ENCODE measurements around the gene PBX1. TPM values are rescaled to one million over a fixed set of nuclear protein-coding genes. Genes with fewer than 3 reads are reported as not detected.

The PBX1 gene
- total RNA-seq, 1 experiment from 2014 or later, result 84.8 TPM

DNA sequence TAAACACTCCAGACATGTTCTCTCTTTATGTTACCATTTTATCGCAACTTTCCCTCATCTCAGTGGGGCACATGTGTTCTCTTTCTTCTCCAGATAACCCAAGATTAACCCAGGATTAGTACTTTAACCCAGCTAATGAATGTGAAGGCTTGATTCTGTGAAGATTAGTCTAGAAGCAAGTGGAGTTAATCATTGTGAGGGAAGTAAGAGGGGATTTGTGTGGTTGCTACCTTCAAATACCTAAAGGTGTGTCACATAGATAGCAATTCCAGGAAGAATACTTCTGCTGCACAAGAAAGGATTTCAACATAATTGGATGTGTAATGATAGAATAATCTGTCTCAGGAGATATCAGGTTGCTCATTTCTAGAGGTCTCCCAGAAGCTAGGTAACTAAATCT, 327.1 kb downstream of the PBX1 start:
- no peak for DNase-seq (ENCODE audit: extremely low read depth, low read depth)

DNA sequence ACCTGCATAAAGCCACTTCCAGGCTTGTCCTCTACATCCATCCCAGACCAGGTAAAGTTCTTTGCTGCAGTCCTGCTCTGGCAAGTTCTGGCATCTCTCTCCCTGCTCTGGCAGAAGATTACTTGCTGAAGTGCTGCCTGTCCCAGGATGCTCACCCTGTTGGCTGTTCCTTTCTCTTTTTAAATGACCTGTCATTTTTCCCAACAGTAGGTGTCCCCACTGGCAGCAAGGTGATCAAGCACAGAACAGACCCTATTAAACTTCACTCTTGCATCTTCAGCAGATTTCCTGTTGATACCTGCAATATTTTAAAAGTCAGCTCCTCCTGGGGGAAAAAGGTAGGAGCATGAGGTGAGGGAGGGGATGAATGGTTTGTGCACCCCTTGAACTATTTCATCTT, 332.6 kb downstream of the PBX1 start:
- no peak for DNase-seq (ENCODE audit: extremely low read depth, low read depth)

DNA sequence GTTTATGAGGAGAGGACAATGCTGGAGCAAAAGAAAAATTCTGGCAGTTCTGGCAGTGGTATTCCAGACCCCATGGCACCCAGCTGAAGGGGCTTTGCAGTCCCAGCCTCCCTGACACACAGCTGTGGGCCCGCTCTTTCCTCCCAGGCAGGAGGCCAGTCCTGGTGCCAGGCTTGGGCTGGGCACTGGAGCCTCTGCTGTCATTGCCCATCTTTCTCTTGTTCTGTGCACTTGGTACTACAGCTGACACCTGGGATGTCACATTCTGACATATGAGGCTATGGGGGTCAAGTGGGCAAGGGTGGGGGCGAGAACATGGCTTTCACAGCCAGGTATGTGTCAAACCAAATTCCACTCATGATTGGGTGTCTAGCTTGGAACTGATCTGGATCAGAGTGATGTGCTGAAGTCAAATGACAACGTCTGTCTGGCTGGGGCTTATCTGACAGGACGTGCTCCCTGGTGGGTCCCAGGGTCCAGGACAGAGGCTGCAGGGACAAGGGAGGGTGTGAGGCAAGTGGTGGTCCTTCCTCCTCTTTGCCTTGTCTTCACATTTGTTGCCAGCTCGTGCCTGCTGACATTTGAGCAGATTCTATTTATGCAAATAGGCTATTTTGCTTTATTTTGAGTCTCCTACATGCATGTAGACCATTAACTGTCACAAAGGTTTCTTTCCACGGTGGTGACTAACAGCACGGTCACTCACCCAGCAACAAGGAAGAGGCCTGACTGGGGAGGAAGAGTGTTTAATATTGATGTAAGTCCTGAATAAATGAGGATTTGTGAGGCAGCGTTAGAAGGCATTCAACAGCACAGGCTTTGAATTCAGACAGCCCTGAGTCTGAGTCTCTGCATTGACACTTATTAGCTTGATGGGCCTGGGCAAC, 336.3 kb downstream of the PBX1 start:
- DNase-seq (ENCODE audit: extremely low read depth, low read depth), result no peak

- no peak for DNase-seq (ENCODE audit: extremely low read depth, low read depth)
Measured at GRCh38 chr1:164901031-164901430, 342.0 kb downstream of the PBX1 start.

Small RNA genes lying within 50 kb of the gene (small RNA-seq; reads per million reads assigned to genes)
- gene RF00017 (0 reads per million in 2 experiments), gene RF00019 (0 reads per million in 2 experiments), gene RNU6-171P (0 to 0.02 reads per million in 2 experiments)

Data from NCI-H460 (cell line).